Measurements from ENCODE around the gene PLEKHG4B. TPM values are rescaled to one million over a fixed set of nuclear protein-coding genes. Genes with fewer than 3 reads are reported as not detected.

Gene PLEKHG4B
- total RNA-seq, 1 donor from 2014 or later, result 22.0 TPM

GRCh38 chr5:74503-75109, 17.4 kb upstream of the PLEKHG4B start:
- peaks cover 4% of the 10 kb centered on the region for H3K27me3 Mint-ChIP-seq (ENCODE audit: low read depth)
- TF ChIP-seq, protein P1, sequence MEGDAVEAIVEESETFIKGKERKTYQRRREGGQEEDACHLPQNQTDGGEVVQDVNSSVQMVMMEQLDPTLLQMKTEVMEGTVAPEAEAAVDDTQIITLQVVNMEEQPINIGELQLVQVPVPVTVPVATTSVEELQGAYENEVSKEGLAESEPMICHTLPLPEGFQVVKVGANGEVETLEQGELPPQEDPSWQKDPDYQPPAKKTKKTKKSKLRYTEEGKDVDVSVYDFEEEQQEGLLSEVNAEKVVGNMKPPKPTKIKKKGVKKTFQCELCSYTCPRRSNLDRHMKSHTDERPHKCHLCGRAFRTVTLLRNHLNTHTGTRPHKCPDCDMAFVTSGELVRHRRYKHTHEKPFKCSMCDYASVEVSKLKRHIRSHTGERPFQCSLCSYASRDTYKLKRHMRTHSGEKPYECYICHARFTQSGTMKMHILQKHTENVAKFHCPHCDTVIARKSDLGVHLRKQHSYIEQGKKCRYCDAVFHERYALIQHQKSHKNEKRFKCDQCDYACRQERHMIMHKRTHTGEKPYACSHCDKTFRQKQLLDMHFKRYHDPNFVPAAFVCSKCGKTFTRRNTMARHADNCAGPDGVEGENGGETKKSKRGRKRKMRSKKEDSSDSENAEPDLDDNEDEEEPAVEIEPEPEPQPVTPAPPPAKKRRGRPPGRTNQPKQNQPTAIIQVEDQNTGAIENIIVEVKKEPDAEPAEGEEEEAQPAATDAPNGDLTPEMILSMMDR (conservative IDR thresholded peaks at IDR 0.05), result no peak
- no peaks in the 10 kb centered on the region for H3K9me3 Mint-ChIP-seq
- H3K36me3 Mint-ChIP-seq (ENCODE audit: low read depth), result no peaks in the 10 kb centered on the region
- peaks cover 35% of the 10 kb centered on the region for H3K4me1 Mint-ChIP-seq
- DNase-seq (ENCODE audit: low read depth, low spot score), result no peak
- no peak overlapping the region for H3K4me3 Mint-ChIP-seq
- no peak overlapping the region for H3K27ac Mint-ChIP-seq (ENCODE audit: unreplicated experiment)

DNA sequence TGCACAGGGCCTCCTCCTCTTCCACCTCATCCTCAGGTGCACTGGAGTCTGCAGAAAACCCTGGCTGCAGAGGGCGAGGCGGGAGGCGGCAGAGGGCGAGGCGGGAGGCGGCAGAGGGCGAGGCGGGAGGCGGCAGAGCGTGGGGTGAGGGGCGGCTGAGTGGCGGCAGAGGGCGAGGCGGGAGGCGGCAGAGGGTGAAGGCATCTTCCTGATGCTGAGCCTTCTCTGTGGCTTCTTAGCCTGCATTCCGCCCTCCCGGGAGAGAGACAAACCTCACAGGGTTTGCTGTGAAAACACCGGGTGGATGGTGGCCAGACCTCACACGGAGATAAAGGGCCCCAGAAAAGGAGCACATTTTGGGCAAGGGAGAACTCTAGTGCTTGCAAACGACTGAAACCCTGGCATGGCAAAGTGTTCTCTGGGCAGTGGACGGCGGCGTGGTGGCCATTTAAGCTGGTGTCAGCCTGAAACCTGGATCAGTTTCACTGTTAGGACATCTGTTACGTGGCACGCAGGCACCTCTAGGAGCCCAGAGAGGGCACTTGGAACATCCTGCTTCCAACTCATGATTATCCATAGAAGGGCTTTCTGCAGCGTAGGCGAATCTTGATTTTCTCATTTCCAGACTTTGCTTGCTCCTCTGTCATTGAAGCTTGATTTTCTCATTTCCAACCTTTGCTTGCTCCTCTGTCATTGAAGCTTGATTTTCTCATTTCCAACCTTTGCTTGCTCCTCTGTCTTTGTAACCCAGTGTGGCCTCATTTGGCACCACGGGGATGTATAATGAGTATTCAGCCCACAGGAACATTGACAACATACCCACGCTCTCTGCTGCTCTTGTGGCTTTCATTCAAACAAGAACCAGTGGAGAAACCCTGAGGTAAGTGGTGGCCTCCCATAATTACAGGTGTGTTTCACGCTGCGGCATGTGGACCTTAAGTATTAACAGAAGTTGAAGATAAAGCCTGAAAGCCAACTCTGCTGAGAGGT, 16.3 kb upstream of the PLEKHG4B start:
- Mint-ChIP-seq H3K9me3 (no peaks in the 10 kb centered on the region), H3K27me3 (ENCODE audit: low read depth) (peaks cover 7% of the 10 kb centered on the region), H3K4me1 (peaks cover 35% of the 10 kb centered on the region), H3K4me3 (no peak overlapping the region), H3K27ac (ENCODE audit: unreplicated experiment) (no peak overlapping the region), H3K36me3 (ENCODE audit: low read depth) (no peaks in the 10 kb centered on the region)
- no peak for DNase-seq (ENCODE audit: low read depth, low spot score)
- TF ChIP-seq, protein P1 (conservative IDR thresholded peaks at IDR 0.05), result no peak

DNA sequence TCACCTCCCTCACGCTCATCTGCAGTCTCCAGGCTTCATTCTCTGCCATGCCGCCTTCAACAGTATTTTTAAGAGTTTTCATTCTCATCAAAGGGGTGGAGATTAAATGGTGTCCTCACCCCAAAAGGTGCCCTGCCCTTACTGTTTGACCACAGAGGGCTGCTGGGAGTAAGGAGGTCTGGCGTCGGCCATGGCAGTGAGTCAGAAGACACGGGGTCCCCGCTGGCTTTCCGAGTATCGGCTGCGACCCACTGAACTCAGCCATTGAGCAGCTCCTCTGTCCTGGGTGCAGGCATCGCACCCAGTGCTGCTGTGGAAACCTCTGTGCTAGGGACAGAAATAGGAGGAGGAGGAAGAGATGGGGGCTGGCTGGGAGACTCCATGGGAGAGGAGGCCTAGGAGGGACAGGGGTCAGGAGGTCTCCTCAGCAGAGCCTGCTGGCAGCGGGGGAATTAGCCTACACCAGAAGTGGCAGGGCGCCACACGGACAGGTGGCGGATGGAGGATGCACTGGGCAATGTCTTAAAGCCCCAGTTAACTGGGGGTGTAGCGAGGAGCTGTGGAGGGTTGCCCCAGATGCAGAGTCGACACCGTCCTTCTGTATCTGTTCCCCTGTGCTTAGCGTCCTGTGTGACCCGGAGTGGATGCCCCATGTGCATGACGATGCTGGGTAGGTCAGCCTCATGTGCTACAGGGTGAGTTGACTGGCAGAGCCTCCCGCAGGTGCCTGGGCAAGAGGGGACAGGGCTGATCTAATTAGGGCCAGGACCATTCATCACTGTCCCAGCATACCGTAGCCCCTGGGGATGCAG, 15.4 kb upstream of the PLEKHG4B start:
- H3K36me3 Mint-ChIP-seq (ENCODE audit: low read depth), result no peaks in the 10 kb centered on the region
- no peak for DNase-seq (ENCODE audit: low read depth, low spot score)
- peak overlapping the region; percentile 61 for H3K4me3 Mint-ChIP-seq
- H3K9me3 Mint-ChIP-seq, result no peaks in the 10 kb centered on the region
- peaks cover 13% of the 10 kb centered on the region for H3K27me3 Mint-ChIP-seq (ENCODE audit: low read depth)
- H3K4me1 Mint-ChIP-seq, result peaks cover 42% of the 10 kb centered on the region
- TF ChIP-seq, protein P1 (conservative IDR thresholded peaks at IDR 0.05), result no peak
- peak overlapping the region; percentile 88 for H3K27ac Mint-ChIP-seq (ENCODE audit: unreplicated experiment)

DNA sequence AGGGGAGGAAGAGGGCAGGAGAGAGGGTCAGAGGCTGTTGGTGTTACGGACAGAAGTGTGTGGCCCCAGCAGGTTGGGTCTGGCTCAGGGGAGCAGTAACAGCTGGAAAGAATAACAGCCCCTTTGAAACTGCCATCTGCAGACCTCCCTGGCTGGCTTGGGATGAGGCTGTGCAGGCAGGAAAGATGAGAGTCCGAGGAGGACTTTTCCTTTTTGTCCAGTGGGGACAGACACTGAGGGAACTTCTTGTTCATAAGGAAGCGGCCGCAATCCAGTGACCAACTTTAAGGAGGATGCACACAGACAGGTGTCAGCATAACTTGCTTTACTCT, 14.8 kb upstream of the PLEKHG4B start:
- peak overlapping the region; percentile 88 for H3K27ac Mint-ChIP-seq (ENCODE audit: unreplicated experiment)
- TF ChIP-seq, protein P1 (conservative IDR thresholded peaks at IDR 0.05), result no peak
- no peaks in the 10 kb centered on the region for H3K9me3 Mint-ChIP-seq
- H3K4me1 Mint-ChIP-seq, result peaks cover 48% of the 10 kb centered on the region
- H3K27me3 Mint-ChIP-seq (ENCODE audit: low read depth), result peaks cover 19% of the 10 kb centered on the region
- no peak for DNase-seq (ENCODE audit: low read depth, low spot score)
- peak overlapping the region; percentile 61 for H3K4me3 Mint-ChIP-seq
- no peaks in the 10 kb centered on the region for H3K36me3 Mint-ChIP-seq (ENCODE audit: low read depth)

- DNase-seq (ENCODE audit: low read depth, low spot score), result no peak
- Mint-ChIP-seq H3K4me1 (peaks cover 52% of the 10 kb centered on the region), H3K4me3 (no peak overlapping the region), H3K27ac (ENCODE audit: unreplicated experiment) (no peak overlapping the region), H3K27me3 (ENCODE audit: low read depth) (peaks cover 23% of the 10 kb centered on the region), H3K36me3 (ENCODE audit: low read depth) (no peaks in the 10 kb centered on the region), H3K9me3 (no peaks in the 10 kb centered on the region)
- TF ChIP-seq, protein P1 (conservative IDR thresholded peaks at IDR 0.05), result no peak
Observed at GRCh38 chr5:77546-77945, 14.4 kb upstream of the PLEKHG4B start.

All from neural crest cell (in vitro differentiated cells).